Measurements from ENCODE around the gene EMC9.

- TF ChIP-seq CTCF (IDR thresholded peaks at IDR 0.05) (no peak), POLR2A (IDR thresholded peaks at IDR 0.05) (no peak)
Observed at GRCh38 chr14:24132976-24133375, 8.4 kb downstream of the EMC9 start.
